HepG2 (cell line): ENCODE data around the gene KCTD16. TPM values are rescaled to one million over a fixed set of nuclear protein-coding genes. Genes with fewer than 3 reads are reported as not detected.

Experiments
- ATAC-seq: fragments of 200-7000 bp; cut with Tn5 transposase; 3 replicates; pipeline ENCODE4 v1.9.1; 2020; ENCODE audit warnings: mild to moderate bottlenecking, moderate library complexity
- BruUV-seq: library from RNA; stranded (reverse); fragments of 400-500 nt; replicated peaks from 2 replicates; lab custom pipeline; 2021; lab: Mats Ljungman, UMichigan
- CTCF ChIA-PET: fragments of 300-600 bp; formaldehyde crosslinking; extraction: SDS; loops from one replicate; lab custom pipeline; 2021; ENCODE audit warnings: low total read pairs, inconsistent platforms, low intra/inter-chr PET ratio; lab: Yijun Ruan, JAX
- POLR2A ChIA-PET: fragments of 350-600 bp; sonication (Branson Sonifier 250); formaldehyde crosslinking; loops from one replicate; lab custom pipeline; 2020; ENCODE audit warnings: antibody characterized with exemption, inconsistent platforms; lab: Yijun Ruan, JAX
- DNase-seq: peaks from one replicate; pipeline ENCODE4 v3.0.0-alpha.2; 2015; ENCODE audit warnings: low spot score
- FAIRE-seq: peaks from 3 replicates; lab custom pipeline; 2011; peaks lifted over from hg19 to GRCh38; lab: Jason Lieb, UNC
- H2AFZ ChIP-seq: one replicate; pipeline ENCODE4 v1.6.1; 2011; ENCODE audit warnings: low read length, inconsistent platforms
- H3K27ac ChIP-seq: fragments of 300-600 bp; 3 replicates; pipeline ENCODE4 v1.8.0; 2011; ENCODE audit warnings: mixed run types, mild to moderate bottlenecking, mixed read lengths, low read length, inconsistent platforms; ENCODE audit not compliant: insufficient read depth; ENCODE audit errors: extremely low read length
- H3K27me3 ChIP-seq, 2 experiments: fragments of 200-600 bp in 1 of 2; 2 replicates in 1 of 2; 3 replicates in 1 of 2; pipeline versions ENCODE4 v1.6.0 to v1.8.0; 2011; ENCODE audit warnings: low read length in 2 of 2, mild to moderate bottlenecking in 2 of 2, moderate library complexity in 2 of 2, inconsistent platforms in 1 of 2; ENCODE audit not compliant: insufficient read depth in 2 of 2, control insufficient read depth in 1 of 2
- H3K36me3 ChIP-seq, 2 experiments: fragments of 200-600 bp in 1 of 2; replicated peaks in 1 of 2; 2 replicates in 1 of 2; 3 replicates in 1 of 2; pipeline versions ENCODE4 v1.5.1 to v1.8.0; 2011; ENCODE audit warnings: low read length in 2 of 2, inconsistent platforms in 1 of 2; ENCODE audit not compliant: insufficient read depth in 2 of 2, control insufficient read depth in 1 of 2
- H3K4me1 ChIP-seq: 2 replicates; pipeline ENCODE4 v1.5.1; 2012; ENCODE audit warnings: low read length, inconsistent platforms; ENCODE audit not compliant: insufficient read depth
- H3K4me2 ChIP-seq: 2 replicates; pipeline ENCODE4 v1.6.0; 2011; ENCODE audit warnings: low read depth, low read length, inconsistent platforms
- H3K4me3 ChIP-seq, 3 experiments: fragments of 200-600 bp in 1 of 3; sonication (generic), shearing (Covaris generic) in 1 of 3; replicated peaks in 1 of 3; 2 replicates each; pipeline ENCODE4 v1.5.1; 2011 to 2016; ENCODE audit warnings: low read length in 3 of 3, inconsistent platforms in 2 of 3, low read depth in 2 of 3, mild to moderate bottlenecking in 2 of 3, control low read depth in 1 of 3, mixed read lengths in 1 of 3; ENCODE audit not compliant: insufficient read depth in 1 of 3
- H3K79me2 ChIP-seq: one replicate; pipeline ENCODE4 v1.6.1; 2011; ENCODE audit warnings: low read length, inconsistent platforms; ENCODE audit not compliant: insufficient read depth
- H3K9ac ChIP-seq: 2 replicates; pipeline ENCODE4 v1.6.0; 2011; ENCODE audit warnings: mild to moderate bottlenecking, low read depth, low read length, inconsistent platforms; ENCODE audit not compliant: insufficient read depth
- H3K9me3 ChIP-seq: 2 replicates; pipeline ENCODE4 v1.5.1; 2012; ENCODE audit warnings: mild to moderate bottlenecking, low read length
- H4K20me1 ChIP-seq: 2 replicates; pipeline ENCODE4 v1.6.0; 2011; ENCODE audit warnings: inconsistent platforms, mild to moderate bottlenecking, low read length, moderate library complexity; ENCODE audit not compliant: insufficient read depth
- ATF7 ChIP-seq, 2 experiments: fragments of 450-650 bp in 1 of 2; sonication (generic) in 1 of 2; formaldehyde crosslinking in 1 of 2; IDR thresholded peaks; 2 replicates each; pipeline versions ENCODE4 v1.4.0 to v1.6.1; 2016 to 2020; ENCODE audit warnings: antibody characterized with exemption in 1 of 2, mild to moderate bottlenecking in 1 of 2, missing genetic modification reagents in 1 of 2
- CEBPB ChIP-seq: IDR thresholded peaks from 2 replicates; pipeline ENCODE4 v1.6.1; 2011; ENCODE audit warnings: low read depth, low read length, improper control_type of control experiment, borderline replicate concordance
- DNMT3B ChIP-seq: conservative IDR thresholded peaks from 2 replicates; pipeline ENCODE4 v1.6.1; 2016; ENCODE audit warnings: missing biosample characterization, control low read depth
- KDM1A ChIP-seq: IDR thresholded peaks from 2 replicates; pipeline ENCODE4 v1.6.1; 2016; ENCODE audit warnings: missing compliant biosample characterization
- REL ChIP-seq: sonication (generic); formaldehyde crosslinking; conservative IDR thresholded peaks from 2 replicates; pipeline ENCODE4 v1.8.0; 2022; ENCODE audit warnings: mild to moderate bottlenecking, missing genetic modification reagents, moderate library complexity
- TCF7L2 ChIP-seq: IDR thresholded peaks from 2 replicates; pipeline ENCODE4 v1.6.1; 2011; ENCODE audit warnings: mild to moderate bottlenecking, low read depth, low read length, moderate library complexity
- ZFP90 ChIP-seq: sonication (generic); formaldehyde crosslinking; IDR thresholded peaks from 2 replicates; pipeline ENCODE4 v1.8.0; 2022; ENCODE audit warnings: missing genetic modification reagents, mild to moderate bottlenecking, inconsistent platforms, borderline replicate concordance
- ZNF235 ChIP-seq: sonication (generic); formaldehyde crosslinking; IDR thresholded peaks from 2 replicates; pipeline ENCODE4 v1.8.1; 2023; ENCODE audit warnings: mild to moderate bottlenecking, missing genetic modification reagents, borderline replicate concordance
- ZNF335 ChIP-seq: sonication (generic); formaldehyde crosslinking; IDR thresholded peaks from 2 replicates; pipeline ENCODE4 v1.4.0; 2020; ENCODE audit warnings: missing genetic modification reagents
- ZNF766 ChIP-seq: sonication (generic); formaldehyde crosslinking; IDR thresholded peaks from 2 replicates; pipeline ENCODE4 v1.5.0; 2020; ENCODE audit warnings: missing genetic modification reagents, borderline replicate concordance
- WGBS: methylation state at CpG from one replicate; pipeline ENCODE4 v1.1.6; 2017; ENCODE audit warnings: low lambda C conversion rate; 5-methylcytosine and 5-hydroxymethylcytosine counted together
- in situ Hi-C: cut with HindIII; loops from 2 replicates; pipeline ENCODE4 v1.10.0; 2017; ENCODE audit warnings: low pct_unique_long_range_greater_than_20kb; ENCODE audit not compliant: extremely low pct_ligation_motif_present
- intact Hi-C: fragments of 100-400 bp; cut with micrococcal nuclease; formaldehyde crosslinking; loops from one replicate; pipeline ENCODE4 v1.10.0; 2022; ENCODE audit not compliant: unreplicated experiment
- polyA plus RNA-seq, 8 experiments: library from polyadenylated mRNA; depleted of rRNA in 3 of 8; stranded (reverse) in 7 of 8; unstranded in 1 of 8; fragments of >200 nt; fragmentation: Illumina TruSeq in 4 of 8; extraction: Trizol in 4 of 8; gene quantifications; 2 replicates each; pipeline versions ENCODE4 v1.2.1 to v1.2.3, GENCODE V29; 2011 to 2016; ENCODE audit warnings: low read depth in 4 of 8, missing spikeins in 1 of 8, mixed read lengths in 1 of 8; ENCODE audit not compliant: insufficient read depth in 1 of 8
- total RNA-seq, 5 experiments: library from RNA; depleted of rRNA; stranded (reverse); fragments of >200 nt; fragmentation: Illumina TruSeq; extraction: Trizol; gene quantifications; 2 replicates each; pipeline ENCODE4 v1.2.3, GENCODE V29; 2016; ENCODE audit warnings: low read depth in 1 of 5
- TF ChIP-seq, protein P1 (sequence below): sonication (generic); formaldehyde crosslinking; IDR thresholded peaks from 2 replicates; pipeline ENCODE4 v1.4.0; 2020; ENCODE audit warnings: missing genetic modification reagents, borderline replicate concordance
- TF ChIP-seq, protein P2 (sequence below): sonication (generic); formaldehyde crosslinking; IDR thresholded peaks from 2 replicates; pipeline ENCODE4 v1.5.0; 2020; ENCODE audit warnings: missing genetic modification reagents
- TF ChIP-seq, protein P3 (sequence below): sonication (generic); formaldehyde crosslinking; IDR thresholded peaks from 2 replicates; pipeline ENCODE4 v1.5.0; 2020; ENCODE audit warnings: mild to moderate bottlenecking, missing genetic modification reagents

Gene KCTD16
- total and polyA plus RNA-seq, 2 of the 13 experiments (the other 11 are each of a cell fraction or from before 2014, with no cell fraction given) = 0.02 to 0.09 TPM

DNA sequence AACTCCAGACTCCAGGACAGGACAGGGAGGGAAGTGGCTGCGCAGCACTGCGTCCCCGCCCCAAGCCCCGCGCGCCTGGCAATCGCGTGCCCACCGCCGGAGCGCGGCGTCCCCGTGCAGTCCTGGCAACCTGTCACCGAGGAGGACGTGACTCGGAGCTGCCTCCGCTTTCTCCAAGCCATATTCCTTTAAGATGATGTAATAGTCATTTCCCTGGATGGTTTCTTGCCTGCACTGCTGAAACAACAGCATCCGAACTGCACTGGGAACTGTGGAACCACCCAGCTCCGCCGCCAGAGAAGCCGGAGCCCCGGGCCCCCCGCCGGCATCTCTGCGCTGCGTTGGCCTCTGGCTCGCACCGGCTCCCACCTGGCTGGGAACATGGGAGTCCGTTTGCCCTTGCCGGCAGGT is 34.5 kb downstream of the KCTD16 start:
- no peak overlapping the region for H3K27ac ChIP-seq
- H3K4me1 ChIP-seq = no peaks in the 10 kb centered on the region
- H2AFZ ChIP-seq = no peak overlapping the region
- H3K9ac ChIP-seq = no peak overlapping the region
- no peak overlapping the region for H3K4me2 ChIP-seq
- POLR2A ChIA-PET = no interaction called here
- BruUV-seq = no TSS peak
- CTCF ChIA-PET = no interaction called here
- no peak for DNase-seq
- no peaks in the 10 kb centered on the region for H3K79me2 ChIP-seq
- H3K27me3 ChIP-seq = peaks cover 3 to 20% of the 10 kb centered on the region in 2 experiments; a peak in 4 of 5 replicates
- no peaks in the 10 kb centered on the region for H4K20me1 ChIP-seq
- TF ChIP-seq ATF7 (IDR thresholded peaks at IDR 0.05) (0 out of 2 replicates have a peak, but pooled peaks have one; percentile 2), ATF7 (CRISPR knock-in tag; IDR thresholded peaks at IDR 0.05) (no peak), CEBPB (peak; percentile 20; the same call in 1 of the 2 replicates)
- TF ChIP-seq, protein P1, sequence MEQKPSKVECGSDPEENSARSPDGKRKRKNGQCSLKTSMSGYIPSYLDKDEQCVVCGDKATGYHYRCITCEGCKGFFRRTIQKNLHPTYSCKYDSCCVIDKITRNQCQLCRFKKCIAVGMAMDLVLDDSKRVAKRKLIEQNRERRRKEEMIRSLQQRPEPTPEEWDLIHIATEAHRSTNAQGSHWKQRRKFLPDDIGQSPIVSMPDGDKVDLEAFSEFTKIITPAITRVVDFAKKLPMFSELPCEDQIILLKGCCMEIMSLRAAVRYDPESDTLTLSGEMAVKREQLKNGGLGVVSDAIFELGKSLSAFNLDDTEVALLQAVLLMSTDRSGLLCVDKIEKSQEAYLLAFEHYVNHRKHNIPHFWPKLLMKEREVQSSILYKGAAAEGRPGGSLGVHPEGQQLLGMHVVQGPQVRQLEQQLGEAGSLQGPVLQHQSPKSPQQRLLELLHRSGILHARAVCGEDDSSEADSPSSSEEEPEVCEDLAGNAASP (CRISPR knock-in tag) = no peak
- H3K9me3 ChIP-seq = no peaks in the 10 kb centered on the region
- no peak for FAIRE-seq
- in situ Hi-C loops = loop anchor here (10.0 kb wide), 1 partner anchor 1030 kb away; no protein-coding TSS in a partner anchor
- no peak for ATAC-seq
- intact Hi-C loops = loop anchor here (10.0 kb wide), 1 partner anchor 1930 kb away; no protein-coding TSS in a partner anchor
- 21% methylated on average over 4 of the region's 31 CpGs for WGBS
- H3K36me3 ChIP-seq = no peaks in the 10 kb centered on the region
- H3K4me3 ChIP-seq = no peak overlapping the region; a peak in 1 of 6 replicates

DNA sequence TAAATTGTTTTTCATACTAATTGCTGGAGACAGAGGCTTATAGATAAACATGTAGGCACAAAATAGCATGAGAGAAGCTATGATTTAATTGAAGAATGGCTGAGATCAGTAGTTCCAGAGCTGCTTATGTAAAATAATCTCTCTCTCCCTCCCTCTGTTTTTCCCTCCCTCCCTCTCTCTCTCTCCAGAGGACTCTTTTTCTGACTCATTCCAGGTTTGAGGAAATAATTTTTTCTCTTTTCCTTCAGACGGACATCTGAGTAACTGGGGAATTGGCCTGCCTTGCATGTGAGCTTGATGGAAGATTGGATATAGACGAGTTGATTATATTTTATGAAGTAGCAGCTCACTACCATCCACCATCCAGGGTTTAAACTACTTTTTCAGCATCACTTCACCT is 35.5 kb downstream of the KCTD16 start:
- Histone ChIP-seq H3K4me3 (no peak overlapping the region), H3K79me2 (no peaks in the 10 kb centered on the region), H4K20me1 (no peaks in the 10 kb centered on the region), H2AFZ (no peak overlapping the region), H3K4me1 (no peaks in the 10 kb centered on the region), H3K36me3 (no peaks in the 10 kb centered on the region), H3K27ac (no peak overlapping the region), H3K27me3 (peaks cover 3 to 20% of the 10 kb centered on the region in 2 experiments; a peak in 4 of 5 replicates), H3K9me3 (no peaks in the 10 kb centered on the region), H3K4me2 (no peak overlapping the region), H3K9ac (no peak overlapping the region)
- CTCF ChIA-PET = no interaction called here
- no TSS peak for BruUV-seq
- FAIRE-seq = no peak
- intact Hi-C loops = loop anchor here (10.0 kb wide), 1 partner anchor 1929 kb away; no protein-coding TSS in a partner anchor
- POLR2A ChIA-PET = no interaction called here
- in situ Hi-C loops = loop anchor here (10.0 kb wide), 1 partner anchor 1029 kb away; no protein-coding TSS in a partner anchor
- no peak for ATAC-seq
- 3% methylated on average over 2 of the region's 2 CpGs for WGBS
- DNase-seq = no peak
- TF ChIP-seq, protein P2, sequence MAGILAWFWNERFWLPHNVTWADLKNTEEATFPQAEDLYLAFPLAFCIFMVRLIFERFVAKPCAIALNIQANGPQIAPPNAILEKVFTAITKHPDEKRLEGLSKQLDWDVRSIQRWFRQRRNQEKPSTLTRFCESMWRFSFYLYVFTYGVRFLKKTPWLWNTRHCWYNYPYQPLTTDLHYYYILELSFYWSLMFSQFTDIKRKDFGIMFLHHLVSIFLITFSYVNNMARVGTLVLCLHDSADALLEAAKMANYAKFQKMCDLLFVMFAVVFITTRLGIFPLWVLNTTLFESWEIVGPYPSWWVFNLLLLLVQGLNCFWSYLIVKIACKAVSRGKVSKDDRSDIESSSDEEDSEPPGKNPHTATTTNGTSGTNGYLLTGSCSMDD (CRISPR knock-in tag) = no peak
- no peak for TF ChIP-seq ZNF335
- no peak for TF ChIP-seq TCF7L2
- TF ChIP-seq, protein P3, sequence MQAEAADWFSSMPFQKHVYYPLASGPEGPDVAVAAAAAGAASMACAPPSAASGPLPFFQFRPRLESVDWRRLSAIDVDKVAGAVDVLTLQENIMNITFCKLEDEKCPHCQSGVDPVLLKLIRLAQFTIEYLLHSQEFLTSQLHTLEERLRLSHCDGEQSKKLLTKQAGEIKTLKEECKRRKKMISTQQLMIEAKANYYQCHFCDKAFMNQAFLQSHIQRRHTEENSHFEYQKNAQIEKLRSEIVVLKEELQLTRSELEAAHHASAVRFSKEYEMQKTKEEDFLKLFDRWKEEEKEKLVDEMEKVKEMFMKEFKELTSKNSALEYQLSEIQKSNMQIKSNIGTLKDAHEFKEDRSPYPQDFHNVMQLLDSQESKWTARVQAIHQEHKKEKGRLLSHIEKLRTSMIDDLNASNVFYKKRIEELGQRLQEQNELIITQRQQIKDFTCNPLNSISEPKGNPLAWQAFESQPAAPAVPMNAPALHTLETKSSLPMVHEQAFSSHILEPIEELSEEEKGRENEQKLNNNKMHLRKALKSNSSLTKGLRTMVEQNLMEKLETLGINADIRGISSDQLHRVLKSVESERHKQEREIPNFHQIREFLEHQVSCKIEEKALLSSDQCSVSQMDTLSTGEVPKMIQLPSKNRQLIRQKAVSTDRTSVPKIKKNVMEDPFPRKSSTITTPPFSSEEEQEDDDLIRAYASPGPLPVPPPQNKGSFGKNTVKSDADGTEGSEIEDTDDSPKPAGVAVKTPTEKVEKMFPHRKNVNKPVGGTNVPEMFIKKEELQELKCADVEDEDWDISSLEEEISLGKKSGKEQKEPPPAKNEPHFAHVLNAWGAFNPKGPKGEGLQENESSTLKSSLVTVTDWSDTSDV (CRISPR knock-in tag) = no peak
- no peak for TF ChIP-seq ZNF766 (CRISPR knock-in tag)
- TF ChIP-seq KDM1A (CRISPR knock-in tag) = no peak
- no peak for TF ChIP-seq REL (CRISPR knock-in tag)
- no peak for TF ChIP-seq ZNF235 (CRISPR knock-in tag)
- no peak for TF ChIP-seq ZFP90 (CRISPR knock-in tag)
- no peak for TF ChIP-seq DNMT3B (CRISPR knock-in tag)
